ENCODE data around the gene DDX31.
"Not testable (repeated sequence)": the region's sequence is repeated elsewhere in the genome, so short reads cannot be mapped to it uniquely, and the experiment has no call there.

Gene DDX31

DNA sequence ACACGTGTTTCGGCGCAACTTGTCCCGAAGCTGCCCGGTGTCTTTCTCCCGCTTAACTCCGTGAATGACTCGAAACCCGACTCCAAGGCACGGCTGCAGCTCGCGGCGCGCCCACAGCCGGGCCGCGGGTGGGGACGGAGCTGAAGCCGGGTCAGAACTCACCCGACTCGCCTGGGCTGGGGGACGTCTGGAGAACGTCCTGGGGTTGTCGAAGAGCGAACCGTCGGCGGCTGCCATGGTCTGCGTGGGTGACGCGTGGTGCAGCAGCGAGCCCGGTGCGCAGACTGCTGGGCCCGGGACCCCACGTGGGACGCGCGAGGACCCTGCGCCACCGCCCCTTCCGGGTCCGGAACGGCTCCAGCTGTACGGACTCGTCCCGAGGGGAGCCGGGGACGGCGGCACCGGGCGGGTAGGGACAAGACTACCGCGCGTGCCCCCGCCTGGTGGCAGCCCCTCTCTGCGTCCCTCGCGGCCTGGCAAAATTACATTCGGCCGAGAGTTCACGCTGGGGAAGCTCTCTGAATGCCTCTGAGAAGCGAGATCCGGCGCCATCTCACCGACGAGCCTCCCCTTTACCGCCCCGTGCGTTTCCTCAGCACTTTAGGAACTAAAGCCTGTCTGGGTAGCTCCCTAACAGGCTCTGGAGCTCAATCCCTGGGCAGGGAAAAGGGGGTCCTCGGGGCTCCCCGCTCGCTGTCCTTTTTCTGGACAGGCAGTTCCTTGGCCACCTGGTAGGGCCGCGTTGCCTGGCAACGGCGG lies at the start of gene DDX31:
Gene DDX31 (minus strand): TSS at position 286 of the 759 bp plus-strand sequence. CDS start 49 bp downstream, at position 237.
- DNase-seq = peak; percentile 85

DNA sequence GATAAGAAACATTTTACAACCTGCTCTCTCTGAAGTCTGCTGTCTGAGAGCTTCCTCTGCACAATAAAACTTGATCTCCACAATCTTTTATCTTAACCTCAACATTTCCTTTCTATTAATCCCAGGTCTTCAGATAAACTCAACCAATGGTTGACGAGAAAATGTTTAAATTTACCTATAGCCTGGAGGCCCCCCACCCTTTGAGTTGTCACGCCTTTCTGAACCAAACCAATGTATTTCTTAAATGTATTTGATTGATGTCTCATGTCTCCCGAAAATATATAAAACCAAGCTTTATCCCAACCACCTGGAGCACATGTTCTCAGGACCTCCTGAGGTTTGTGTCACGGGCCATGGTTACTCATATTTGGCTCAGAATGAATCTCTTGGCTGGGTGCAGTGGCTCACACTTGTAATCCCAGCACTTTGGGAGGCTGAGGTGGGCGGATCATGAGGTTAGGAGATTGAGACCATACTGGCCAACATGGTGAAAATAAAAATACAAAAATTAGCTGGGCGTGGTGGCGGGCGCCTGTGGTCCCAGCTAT lies 48.7 kb upstream of the DDX31 start:
- DNase-seq = not testable (repeated sequence)

DNA sequence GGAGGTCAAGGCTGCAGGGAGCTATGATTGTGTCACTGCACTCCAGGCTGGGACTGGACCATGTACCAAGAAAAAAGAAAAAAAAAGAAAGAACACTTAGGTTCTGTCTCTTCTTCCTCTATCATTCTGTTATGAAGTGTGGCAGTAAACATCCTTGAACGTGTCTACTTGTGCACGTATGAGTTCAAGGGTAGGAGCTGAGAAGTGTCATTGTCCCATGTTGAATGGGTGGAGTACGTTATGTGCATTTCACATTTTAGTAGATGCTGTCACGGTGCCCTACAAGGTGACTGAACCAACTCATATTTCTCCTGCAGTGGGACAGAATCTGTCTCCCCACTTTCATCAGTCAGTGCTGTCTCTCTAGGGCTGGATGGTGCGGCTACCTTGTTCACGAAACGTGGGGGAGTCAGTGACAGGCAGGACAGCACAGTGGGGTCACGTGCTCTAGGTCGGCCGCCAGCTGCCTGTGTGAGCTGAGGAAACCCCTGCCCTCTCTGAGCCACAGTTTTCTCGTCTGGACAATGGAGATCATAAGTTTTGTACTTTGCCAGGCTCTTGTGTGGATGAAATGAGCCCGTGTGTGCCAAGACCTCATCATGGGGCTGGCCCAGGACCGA lies 47.7 kb upstream of the DDX31 start:
- no peak for DNase-seq

DNA sequence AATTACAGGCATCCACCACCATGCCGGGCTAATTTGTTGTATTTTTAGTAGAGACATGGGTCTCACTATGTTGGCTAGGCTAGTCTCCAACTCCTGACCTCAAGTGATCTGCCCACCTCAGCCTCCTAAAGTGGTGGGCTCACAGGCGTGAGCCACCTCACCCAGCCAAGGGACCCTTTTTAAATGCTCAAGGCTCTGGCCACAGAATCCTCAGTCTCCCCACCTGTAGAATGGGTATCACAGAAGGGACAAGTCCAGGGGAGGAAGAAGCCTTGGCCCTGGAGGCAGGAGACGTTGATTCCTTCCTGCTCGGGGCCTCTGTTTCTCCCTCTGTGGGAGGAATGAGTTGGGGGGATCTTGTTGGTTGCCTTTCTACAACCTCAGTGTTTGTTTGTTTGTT lies 46.2 kb upstream of the DDX31 start:
- no peak for DNase-seq

- no peak for DNase-seq
Measured at GRCh38 chr9:132712753-132713152, 43.0 kb upstream of the DDX31 start.

- DNase-seq = no peak
Measured at GRCh38 chr9:132711846-132712245, 42.1 kb upstream of the DDX31 start.

DNA sequence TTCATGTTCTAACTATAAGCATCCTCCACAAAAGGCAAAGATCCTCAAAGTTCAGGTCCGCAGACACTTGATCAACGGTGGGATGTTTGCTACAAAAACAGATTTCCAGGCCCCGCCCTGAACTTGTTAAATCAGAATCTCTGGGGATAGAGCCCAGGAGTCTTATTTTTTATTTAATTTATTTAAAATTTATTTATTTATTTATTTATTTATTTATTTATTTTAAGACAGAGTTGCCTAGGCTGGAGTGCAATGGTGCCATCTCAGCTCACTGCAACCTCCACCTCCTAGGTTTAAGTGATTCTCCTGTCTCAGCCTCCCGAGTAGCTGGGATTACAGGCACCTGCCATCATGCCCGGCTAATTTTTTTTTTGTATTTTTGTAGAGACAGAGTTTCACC lies 41.4 kb upstream of the DDX31 start:
- DNase-seq = not testable (repeated sequence)

GRCh38 chr9:132710333-132710732 lies 40.5 kb upstream of the DDX31 start:
- no peak for DNase-seq

DNA sequence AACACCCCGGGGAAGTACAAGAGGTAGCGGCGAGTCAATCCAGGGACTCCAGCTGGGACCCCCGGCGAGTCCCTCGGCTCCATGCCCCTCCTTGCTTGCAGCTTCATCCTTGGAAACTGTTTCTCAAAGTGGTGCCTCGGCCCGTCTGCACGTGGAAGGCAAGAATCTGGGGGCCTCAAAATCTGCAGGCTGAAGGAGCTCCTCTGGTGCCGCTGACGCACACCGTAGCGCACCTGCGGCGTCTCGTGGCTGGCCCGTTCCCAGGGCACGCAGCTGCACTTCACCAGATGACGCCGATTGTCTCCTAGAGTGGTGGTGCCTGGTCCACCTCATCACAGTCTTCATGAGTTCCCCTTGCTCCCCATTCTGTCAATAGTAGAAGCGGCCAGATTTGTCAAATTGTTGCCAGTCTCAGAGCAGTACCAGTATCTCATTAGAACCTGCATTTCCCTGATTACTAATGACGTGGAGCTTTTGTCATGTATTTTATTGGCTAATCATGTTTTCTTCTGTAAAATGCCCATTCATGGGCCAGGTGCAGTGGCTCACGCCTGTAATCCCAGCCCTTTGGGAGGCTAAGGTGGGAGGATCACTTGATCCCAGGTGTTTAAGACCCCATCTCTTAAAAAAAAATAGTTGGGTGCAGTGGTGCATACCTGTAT lies 39.1 kb upstream of the DDX31 start:
- no peak for DNase-seq

DNA sequence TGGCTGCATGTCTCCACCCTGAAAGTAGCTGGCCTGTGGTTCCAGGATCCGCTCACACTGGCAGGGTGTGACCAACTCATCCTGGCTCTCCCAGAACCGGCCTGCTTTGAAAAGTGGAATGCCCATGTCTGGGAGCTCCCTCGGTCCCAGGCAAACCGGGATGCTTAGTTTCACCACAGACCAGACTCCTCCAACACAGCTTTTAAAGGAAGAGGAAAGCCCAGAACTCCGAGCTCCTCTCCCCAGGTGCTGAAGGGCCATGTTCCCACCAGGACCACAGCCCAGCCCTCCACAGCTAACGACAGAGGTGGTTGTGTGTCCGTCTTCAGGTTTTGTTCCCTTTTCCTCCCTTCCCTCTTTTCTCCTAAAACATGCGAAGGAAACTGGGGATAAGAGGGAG lies 38.5 kb upstream of the DDX31 start:
- no peak for DNase-seq

DNA sequence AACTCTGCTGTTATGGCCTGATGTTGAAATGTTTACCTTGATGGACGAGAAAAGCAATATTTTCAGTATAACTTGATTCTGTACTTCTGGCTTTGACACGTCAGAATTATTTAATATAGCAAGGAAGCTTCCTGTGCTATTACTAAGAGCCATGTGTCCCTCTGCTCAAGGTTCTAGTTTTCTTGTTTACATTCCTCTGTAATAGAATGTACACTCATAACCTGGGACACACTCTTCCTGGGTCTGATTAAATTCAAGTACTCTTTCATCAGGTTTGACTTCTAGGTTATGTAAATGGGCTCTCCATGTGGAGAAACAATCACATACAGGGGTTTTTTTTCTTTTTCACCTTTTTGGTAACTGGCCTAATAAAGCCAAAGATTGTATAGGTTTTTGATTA lies 33.6 kb upstream of the DDX31 start:
- no peak for DNase-seq

GRCh38 chr9:132702254-132702653 lies 32.5 kb upstream of the DDX31 start:
- DNase-seq = peak; percentile 2

- no peak for DNase-seq
Measured at GRCh38 chr9:132699956-132700355, 30.2 kb upstream of the DDX31 start.

- DNase-seq = no peak
Measured at GRCh38 chr9:132698989-132699388, 29.2 kb upstream of the DDX31 start.

DNA sequence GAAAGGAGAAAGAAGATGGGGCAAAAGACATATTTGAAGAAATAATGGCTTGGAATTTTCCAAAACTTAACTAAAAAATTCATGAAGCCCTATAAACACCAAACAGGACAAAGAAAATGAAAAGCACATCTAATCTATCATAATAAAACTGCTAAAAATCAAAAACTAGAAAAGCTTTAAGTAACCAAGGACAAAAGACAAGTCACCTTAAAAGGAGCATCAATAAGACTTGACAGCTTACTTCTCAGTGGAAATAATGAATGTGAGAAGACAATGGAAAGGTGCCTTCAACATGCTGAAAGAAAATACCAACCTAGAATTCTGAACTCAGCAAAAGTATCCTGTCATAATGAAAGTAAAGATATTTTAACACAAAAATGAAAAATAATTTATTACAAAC lies 27.4 kb upstream of the DDX31 start:
- DNase-seq = no peak

DNA sequence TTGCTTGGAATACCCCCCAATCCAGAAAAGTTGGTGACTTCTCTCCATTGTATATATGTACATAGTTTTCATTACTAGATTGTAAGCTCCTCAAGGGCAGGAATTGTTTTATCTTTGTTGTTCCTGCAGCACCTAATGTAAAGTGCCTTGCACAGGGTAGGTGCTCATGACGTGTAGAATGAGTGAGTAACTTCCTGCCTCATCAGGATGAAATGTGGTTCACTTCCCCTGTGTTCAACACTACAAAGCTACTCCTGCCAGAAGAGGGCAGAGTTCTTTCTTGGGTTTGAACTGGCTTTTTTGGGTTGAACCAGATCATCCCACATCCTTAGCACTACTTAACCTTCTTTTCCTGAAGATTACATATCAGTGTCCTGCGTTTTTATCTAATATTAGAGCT lies 24.4 kb upstream of the DDX31 start:
- DNase-seq = peak; percentile 40

DNA sequence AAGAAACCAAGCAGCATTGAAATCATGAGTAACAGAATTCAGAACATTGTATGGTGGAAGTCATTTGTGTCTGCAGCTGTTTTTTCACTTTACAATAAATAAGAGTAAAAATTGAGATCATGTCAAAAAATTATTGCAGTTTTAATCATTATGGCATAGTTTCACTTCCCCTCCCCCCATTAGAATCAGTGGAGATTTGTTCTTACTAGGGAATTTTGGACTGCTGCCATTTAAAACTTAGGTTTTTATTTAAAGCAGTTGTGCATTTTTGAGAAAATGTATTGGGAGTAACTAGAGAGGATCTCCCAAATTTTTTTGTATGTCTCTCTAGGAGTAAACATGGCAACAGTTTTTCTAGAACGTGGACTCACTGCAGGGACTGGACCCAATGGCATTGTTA lies 20.9 kb upstream of the DDX31 start:
- DNase-seq = no peak

DNA sequence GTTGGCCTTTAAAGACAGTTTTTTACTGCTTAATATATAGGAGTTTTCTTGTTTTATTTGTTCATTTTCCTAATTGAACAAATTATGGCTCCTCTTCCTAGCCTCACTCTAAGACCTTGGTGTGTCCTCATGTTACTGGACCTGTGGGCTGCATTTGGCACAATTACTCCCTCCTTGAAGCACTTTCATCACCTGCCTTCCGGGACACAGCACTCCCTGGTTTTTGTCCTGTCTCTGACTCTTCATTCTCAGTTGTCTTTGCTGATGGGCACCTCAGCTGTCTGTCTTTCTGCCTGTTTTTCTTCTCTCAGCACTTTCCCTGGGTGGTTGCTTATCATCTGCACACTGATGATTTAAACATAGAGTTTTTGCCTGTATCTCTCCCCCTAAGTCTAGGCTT lies 14.1 kb upstream of the DDX31 start:
- no peak for DNase-seq

GRCh38 chr9:132681561-132681960 lies 11.8 kb upstream of the DDX31 start:
- DNase-seq = no peak

GRCh38 chr9:132679946-132680625 lies 10.3 kb upstream of the DDX31 start:
- no peak for DNase-seq

DNA sequence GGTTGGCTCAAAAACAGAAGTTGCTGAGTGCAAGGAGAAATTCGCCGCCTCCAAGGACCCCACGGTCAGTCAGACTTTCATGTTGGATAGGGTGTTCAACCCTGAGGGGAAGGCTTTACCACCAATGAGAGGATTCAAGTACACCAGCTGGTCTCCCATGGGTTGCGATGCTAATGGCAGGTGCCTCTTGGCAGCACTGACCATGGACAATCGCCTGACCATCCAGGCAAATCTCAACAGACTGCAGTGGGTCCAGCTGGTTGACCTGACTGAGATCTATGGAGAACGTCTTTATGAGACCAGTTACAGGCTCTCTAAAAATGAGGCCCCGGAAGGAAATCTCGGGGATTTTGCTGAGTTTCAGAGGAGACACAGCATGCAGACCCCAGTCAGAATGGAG lies 8.2 kb upstream of the DDX31 start:
- DNase-seq = no peak

GRCh38 chr9:132674485-132674884 lies 4.7 kb upstream of the DDX31 start:
- DNase-seq = no peak

DNA sequence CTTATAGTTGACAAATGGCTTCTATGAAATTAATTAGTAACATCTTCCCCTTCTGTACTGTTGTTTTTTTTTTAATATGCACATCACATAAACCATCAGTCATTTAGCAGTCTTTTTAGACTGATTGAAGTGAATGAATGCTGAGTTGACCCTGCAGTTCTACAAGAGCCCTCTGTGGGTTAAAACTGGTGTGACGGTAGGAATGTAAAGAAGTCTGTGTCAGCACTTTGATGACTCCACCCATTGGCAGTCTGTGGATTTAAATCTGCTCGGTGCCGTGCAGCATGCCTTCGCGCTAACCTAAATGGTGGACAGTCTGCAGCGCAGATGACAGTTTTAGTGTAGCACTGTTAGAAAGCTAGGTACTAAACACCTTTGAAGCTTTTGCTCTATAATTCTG lies 3.6 kb upstream of the DDX31 start:
- peak; percentile 69 for DNase-seq

DNA sequence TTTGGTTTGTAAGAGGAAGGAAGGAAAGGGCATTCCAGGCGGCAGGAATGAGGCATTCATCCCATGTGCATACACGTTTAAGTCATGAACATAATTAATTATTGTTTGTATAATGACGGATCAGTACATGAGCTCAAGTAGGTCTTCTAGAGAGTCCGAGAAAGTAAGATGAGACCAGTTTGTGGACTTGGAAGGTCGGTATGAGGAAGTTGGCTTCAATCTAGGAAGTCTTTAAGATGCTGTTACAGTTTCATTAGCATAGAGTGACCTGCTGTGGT lies 2.6 kb upstream of the DDX31 start:
- no peak for DNase-seq
